ENCODE results near the gene TASOR2.

- TF ChIP-seq CTCF (IDR thresholded peaks at IDR 0.05) = no peak
- TF ChIP-seq EP300 (IDR thresholded peaks at IDR 0.05) = no peak
- no peak for TF ChIP-seq POLR2AphosphoS5 (IDR thresholded peaks at IDR 0.05)
- no peak for TF ChIP-seq POLR2A (IDR thresholded peaks at IDR 0.05)
Measured at GRCh38 chr10:5656737-5657579, 27.7 kb upstream of the TASOR2 start.
